Activated CD8-positive, alpha-beta T cell treated with anti-CD3 and anti-CD28 coated beads for 36 hours (primary cell): Measurements from ENCODE around the gene PYGB. TPM values are rescaled to one million over a fixed set of nuclear protein-coding genes. Genes with fewer than 3 reads are reported as not detected.
A peak's percentile ranks its signal among the peaks of the same experiment; 100 is the strongest.

Experiments used
- ATAC-seq: fragments of 200-7000 bp; cut with Tn5 transposase; one replicate; pipeline ENCODE4 v1.10.0; 2021; ENCODE audit warnings: mild to moderate bottlenecking, moderate library complexity
- CTCF ChIA-PET: fragments of 350-600 bp; sonication (Branson Sonifier 250); formaldehyde crosslinking; loops from one replicate; lab custom pipeline; 2021; ENCODE audit warnings: antibody characterized with exemption; lab: Charles Lee
- POLR2A ChIA-PET: fragments of 350-600 bp; sonication (Branson Sonifier 250); formaldehyde crosslinking; loops from one replicate; lab custom pipeline; 2021; ENCODE audit warnings: antibody characterized with exemption; lab: Charles Lee
- DNase-seq: peaks from one replicate; pipeline ENCODE4 v3.0.0-alpha.2; 2020
- H3K27ac Mint-ChIP-seq: one replicate; pipeline ENCODE4 v1.8.0; 2021; ENCODE audit warnings: mild to moderate bottlenecking, mixed read lengths
- H3K27me3 Mint-ChIP-seq: one replicate; pipeline ENCODE4 v1.8.0; 2021; ENCODE audit warnings: mixed read lengths
- H3K36me3 Mint-ChIP-seq: one replicate; pipeline ENCODE4 v1.8.0; 2021; ENCODE audit warnings: low read depth, mixed read lengths
- H3K4me1 Mint-ChIP-seq: one replicate; pipeline ENCODE4 v1.8.0; 2021; ENCODE audit warnings: low read depth, mixed read lengths
- H3K4me3 Mint-ChIP-seq: one replicate; pipeline ENCODE4 v1.8.0; 2021; ENCODE audit warnings: mild to moderate bottlenecking, moderate library complexity, mixed read lengths
- H3K9me3 Mint-ChIP-seq: one replicate; pipeline ENCODE4 v1.8.0; 2021; ENCODE audit warnings: mixed read lengths
- CTCF ChIP-seq: fragments of 200-600 bp; IDR thresholded peaks from one replicate; pipeline ENCODE4 v1.8.0; 2022; ENCODE audit warnings: antibody characterized with exemption, mild to moderate bottlenecking
- intact Hi-C: fragments of 100-400 bp; cut with micrococcal nuclease; formaldehyde crosslinking; loops from one replicate; pipeline ENCODE4 v1.10.0; 2022
- total RNA-seq, 2 experiments: library from RNA; stranded (reverse); gene quantifications; one replicate each; pipeline ENCODE4 v1.2.3, GENCODE V29; 2021

Gene PYGB
- total RNA-seq, 2 experiments from 2014 or later: 26.1 to 26.5 TPM

- no peaks in the 10 kb centered on the region for H3K36me3 Mint-ChIP-seq
- TF ChIP-seq CTCF: no peak
- intact Hi-C loops: no loop called here
- H3K4me3 Mint-ChIP-seq: no peak overlapping the region
- no peak for ATAC-seq
- no peak overlapping the region for H3K27ac Mint-ChIP-seq
- ChIA-PET CTCF (no interaction called here), POLR2A (interaction anchor here (0.6 to 1.2 kb wide), 2 partner anchors 12 to 186 kb away, joined by 3 read pairs; no protein-coding TSS in a partner anchor)
- no peak for DNase-seq
- H3K9me3 Mint-ChIP-seq: no peaks in the 10 kb centered on the region
- H3K4me1 Mint-ChIP-seq: peaks cover 38% of the 10 kb centered on the region
- H3K27me3 Mint-ChIP-seq: peaks cover 7% of the 10 kb centered on the region
Measured at GRCh38 chr20:25242231-25242630, 5.7 kb upstream of the PYGB start.

- H3K4me3 Mint-ChIP-seq: no peak overlapping the region
- ChIA-PET POLR2A (interaction anchor here (1.2 kb wide), 1 partner anchor 187 kb away, joined by 3 read pairs; no protein-coding TSS in a partner anchor), CTCF (no interaction called here)
- H3K9me3 Mint-ChIP-seq: no peaks in the 10 kb centered on the region
- H3K4me1 Mint-ChIP-seq: peaks cover 26% of the 10 kb centered on the region
- H3K36me3 Mint-ChIP-seq: peaks cover 3% of the 10 kb centered on the region
- TF ChIP-seq CTCF: no peak
- ATAC-seq (no peak), DNase-seq (no peak)
- intact Hi-C loops: no loop called here
- peaks cover 7% of the 10 kb centered on the region for H3K27me3 Mint-ChIP-seq
- H3K27ac Mint-ChIP-seq: no peak overlapping the region
Measured at GRCh38 chr20:25243416-25243979, 4.4 kb upstream of the PYGB start.

GRCh38 chr20:25244976-25245375, 2.9 kb upstream of the PYGB start:
- peaks cover 3% of the 10 kb centered on the region for H3K36me3 Mint-ChIP-seq
- intact Hi-C loops: no loop called here
- DNase-seq (no peak), ATAC-seq (no peak)
- no peak overlapping the region for H3K4me3 Mint-ChIP-seq
- no peaks in the 10 kb centered on the region for H3K9me3 Mint-ChIP-seq
- H3K4me1 Mint-ChIP-seq: peaks cover 21% of the 10 kb centered on the region
- TF ChIP-seq CTCF: no peak
- H3K27ac Mint-ChIP-seq: no peak overlapping the region
- peaks cover 7% of the 10 kb centered on the region for H3K27me3 Mint-ChIP-seq
- ChIA-PET POLR2A (no interaction called here), CTCF (no interaction called here)

GRCh38 chr20:25245461-25245860, 2.4 kb upstream of the PYGB start:
- intact Hi-C loops: no loop called here
- H3K27me3 Mint-ChIP-seq: peaks cover 7% of the 10 kb centered on the region
- DNase-seq: no peak
- CTCF ChIA-PET: no interaction called here
- no peaks in the 10 kb centered on the region for H3K9me3 Mint-ChIP-seq
- H3K36me3 Mint-ChIP-seq: peaks cover 3% of the 10 kb centered on the region
- peaks cover 26% of the 10 kb centered on the region for H3K4me1 Mint-ChIP-seq
- POLR2A ChIA-PET: no interaction called here
- no peak overlapping the region for H3K4me3 Mint-ChIP-seq
- no peak overlapping the region for H3K27ac Mint-ChIP-seq
- no peak for ATAC-seq
- no peak for TF ChIP-seq CTCF

GRCh38 chr20:25246182-25246999, 1.5 kb upstream of the PYGB start:
- H3K4me1 Mint-ChIP-seq: peaks cover 35% of the 10 kb centered on the region
- CTCF ChIA-PET: interaction anchor here (1.3 to 1.5 kb wide), 2 partner anchors 11 to 50 kb away, joined by 3 to 4 read pairs; no protein-coding TSS in a partner anchor
- ATAC-seq: no peak
- no peak for DNase-seq
- POLR2A ChIA-PET: interaction anchor here (0.8 to 5.2 kb wide), 4 partner anchors 12 to 262 kb away, joined by 3 to 41 read pairs (median 9); partner anchors contain the start of gene ENTPD6
- H3K27me3 Mint-ChIP-seq: peaks cover 7% of the 10 kb centered on the region
- peaks cover 3% of the 10 kb centered on the region for H3K36me3 Mint-ChIP-seq
- H3K27ac Mint-ChIP-seq: no peak overlapping the region
- intact Hi-C loops: no loop called here
- H3K4me3 Mint-ChIP-seq: peak overlapping the region; percentile 89
- no peaks in the 10 kb centered on the region for H3K9me3 Mint-ChIP-seq
- TF ChIP-seq CTCF: no peak
